ENCODE measurements around the gene GRIFIN. TPM values are rescaled to one million over a fixed set of nuclear protein-coding genes. Genes with fewer than 3 reads are reported as not detected.

GRIFIN gene
- total and polyA plus RNA-seq, 2 donors from 2014 or later (not counting 2 experiments from before 2014, with no cell fraction given) = not detected

Other genes with a start within 250 kb of the GRIFIN start
- gene MAD1L1, start 243.5 kb downstream of the GRIFIN start, total RNA-seq = 52.4 and 61.9 TPM in 2 replicates
- 43.9 and 56.4 TPM in 2 replicates for gene MAD1L1, start 243.5 kb downstream of the GRIFIN start, polyA plus RNA-seq
- 31.8 and 34.5 TPM in 2 replicates for gene MRM2, start 234.2 kb downstream of the GRIFIN start, total RNA-seq
- 38.7 and 43.1 TPM in 2 replicates for gene MRM2, start 234.2 kb downstream of the GRIFIN start, polyA plus RNA-seq
- 71.6 and 80.1 TPM in 2 replicates for gene NUDT1, start 234.2 kb downstream of the GRIFIN start, total RNA-seq
- 118 TPM in 2 replicates for gene NUDT1, start 234.2 kb downstream of the GRIFIN start, polyA plus RNA-seq
- 30.2 and 31.9 TPM in 2 replicates for gene SNX8, start 162.0 kb downstream of the GRIFIN start, total RNA-seq
- 51.0 and 52.8 TPM in 2 replicates for gene SNX8, start 162.0 kb downstream of the GRIFIN start, polyA plus RNA-seq
- 215 and 219 TPM in 2 replicates for gene EIF3B, start 121.6 kb downstream of the GRIFIN start, total RNA-seq
- gene EIF3B, start 121.6 kb downstream of the GRIFIN start, polyA plus RNA-seq = 151 and 158 TPM in 2 replicates
- gene CHST12, start 72.8 kb downstream of the GRIFIN start, total RNA-seq = 6.1 and 7.5 TPM in 2 replicates
- gene CHST12, start 72.8 kb downstream of the GRIFIN start, polyA plus RNA-seq = 10.2 and 10.7 TPM in 2 replicates
- gene LFNG, start 43.4 kb upstream of the GRIFIN start, total RNA-seq = 17.7 and 21.5 TPM in 2 replicates
- 15.9 and 17.6 TPM in 2 replicates for gene LFNG, start 43.4 kb upstream of the GRIFIN start, polyA plus RNA-seq
- gene BRAT1, start 79.1 kb upstream of the GRIFIN start, total RNA-seq = 23.7 and 26.6 TPM in 2 replicates
- 26.6 and 27.2 TPM in 2 replicates for gene BRAT1, start 79.1 kb upstream of the GRIFIN start, polyA plus RNA-seq
- 12.2 and 13.2 TPM in 2 replicates for gene IQCE, start 82.6 kb upstream of the GRIFIN start, total RNA-seq
- gene IQCE, start 82.6 kb upstream of the GRIFIN start, polyA plus RNA-seq = 6.6 and 6.9 TPM in 2 replicates
- 28.6 and 33.6 TPM in 2 replicates for gene TTYH3, start 155.6 kb upstream of the GRIFIN start, total RNA-seq
- gene TTYH3, start 155.6 kb upstream of the GRIFIN start, polyA plus RNA-seq = 30.3 and 31.0 TPM in 2 replicates
- not detected in 2 replicates for gene AMZ1, start 211.8 kb upstream of the GRIFIN start, total RNA-seq
- gene AMZ1, start 211.8 kb upstream of the GRIFIN start, polyA plus RNA-seq = not detected in 2 replicates